ENCODE results near the gene CNTN5. TPM values are rescaled to one million over a fixed set of nuclear protein-coding genes. Genes with fewer than 3 reads are reported as not detected.

CNTN5 gene
- total RNA-seq, 1 experiment from 2014 or later: 0.17 TPM

DNA sequence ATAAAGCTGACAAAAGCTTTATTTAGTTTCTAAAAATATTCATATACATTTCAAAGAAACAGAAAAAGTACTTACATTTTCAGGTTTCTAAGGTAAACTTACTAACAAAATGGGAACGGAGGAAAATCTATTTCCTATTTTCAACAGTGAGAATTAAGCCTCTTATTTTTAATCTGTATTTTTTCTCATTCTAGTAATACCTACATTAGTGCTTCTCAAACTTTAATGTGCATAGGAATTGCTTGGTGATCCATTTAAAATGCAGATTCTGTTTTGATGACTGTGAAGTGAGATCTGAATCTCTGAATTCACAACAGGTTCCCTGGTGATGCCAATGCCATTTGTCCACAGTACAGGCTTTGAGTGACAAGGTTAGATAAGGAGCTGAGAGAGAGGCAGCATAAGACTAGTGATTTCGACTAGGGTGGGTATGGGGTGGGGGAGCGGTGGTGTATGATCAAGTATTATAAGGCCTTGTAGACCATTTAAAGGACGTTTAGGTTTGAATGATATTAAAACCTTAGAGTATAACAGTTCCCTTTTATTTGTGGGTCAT, 402.8 kb downstream of the CNTN5 start:
- Histone ChIP-seq H3K27me3 (ENCODE audit: control insufficient read depth, insufficient read depth, low read length) (peaks cover 14% of the 10 kb centered on the region; the same call in 1 of the 2 replicates), H3K4me3 (ENCODE audit: insufficient read depth, low read depth, low read length) (no peak overlapping the region), H3K36me3 (replicated peaks; ENCODE audit: control insufficient read depth, insufficient read depth, low read length) (no peaks in the 10 kb centered on the region)
- no peak for DNase-seq

DNA sequence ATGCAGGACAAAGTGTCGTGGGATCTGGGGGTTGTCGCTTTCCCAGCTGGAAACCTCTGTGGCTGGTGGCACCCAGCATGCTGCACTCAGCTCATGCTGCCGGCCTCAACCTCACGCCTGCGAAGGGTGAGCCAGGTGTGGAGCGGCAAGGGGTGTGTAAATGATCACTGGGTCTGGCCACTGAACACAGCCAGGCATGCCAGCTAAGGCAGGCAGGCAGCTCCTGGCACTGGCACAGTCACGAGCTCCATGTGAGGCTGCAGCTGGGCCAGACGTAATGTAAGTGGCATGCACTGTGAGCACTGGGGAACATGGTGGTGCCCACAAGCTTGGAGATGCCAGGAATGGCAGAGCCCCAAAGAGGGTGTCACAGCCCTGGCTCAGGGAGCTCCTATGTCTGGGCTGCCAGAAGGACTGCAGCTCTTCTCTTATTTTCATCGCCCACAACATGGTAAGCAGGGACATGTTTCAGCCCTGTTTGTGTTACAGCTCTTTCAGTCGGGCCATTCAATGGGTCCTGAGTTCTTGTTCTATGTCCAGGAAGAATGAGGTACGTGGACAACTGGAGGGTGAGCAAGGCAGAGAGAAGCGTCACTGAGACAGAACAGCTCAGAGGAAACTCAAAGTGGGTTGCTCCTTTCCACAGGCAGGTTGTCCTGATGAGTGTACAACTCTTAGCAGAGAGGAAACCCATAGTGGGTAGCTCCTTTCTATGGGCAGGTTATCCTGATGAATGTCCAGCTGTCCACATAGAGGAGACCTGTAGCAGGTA, 403.8 kb downstream of the CNTN5 start:
- DNase-seq: no peak
- no peaks in the 10 kb centered on the region for H3K36me3 ChIP-seq (replicated peaks; ENCODE audit: control insufficient read depth, insufficient read depth, low read length)
- H3K4me3 ChIP-seq (ENCODE audit: insufficient read depth, low read depth, low read length): no peak overlapping the region
- H3K27me3 ChIP-seq (ENCODE audit: control insufficient read depth, insufficient read depth, low read length): peaks cover 14% of the 10 kb centered on the region; the same call in 1 of the 2 replicates

DNA sequence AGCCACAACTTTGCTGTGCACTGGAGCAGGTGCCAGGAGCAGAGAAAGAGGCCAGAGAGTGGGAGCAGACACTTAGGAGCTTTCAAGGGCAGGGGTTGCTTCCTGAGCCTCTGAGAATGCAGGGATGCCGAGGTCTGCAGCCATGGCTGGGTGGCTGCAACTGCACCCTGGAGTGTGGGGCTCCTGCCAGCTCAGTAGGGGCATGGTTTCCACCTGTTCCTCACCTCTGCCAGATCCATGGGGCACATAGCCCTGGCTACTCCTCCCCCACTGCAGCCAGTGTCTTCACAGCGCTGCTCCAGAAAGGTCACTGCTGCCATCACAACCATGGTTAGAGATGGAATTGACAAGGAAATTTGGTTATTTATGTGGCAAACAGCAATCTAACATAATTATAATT, 404.8 kb downstream of the CNTN5 start:
- peaks cover 14% of the 10 kb centered on the region; the same call in 1 of the 2 replicates for H3K27me3 ChIP-seq (ENCODE audit: control insufficient read depth, insufficient read depth, low read length)
- DNase-seq: no peak
- no peak overlapping the region for H3K4me3 ChIP-seq (ENCODE audit: insufficient read depth, low read depth, low read length)
- H3K36me3 ChIP-seq (replicated peaks; ENCODE audit: control insufficient read depth, insufficient read depth, low read length): no peaks in the 10 kb centered on the region

DNA sequence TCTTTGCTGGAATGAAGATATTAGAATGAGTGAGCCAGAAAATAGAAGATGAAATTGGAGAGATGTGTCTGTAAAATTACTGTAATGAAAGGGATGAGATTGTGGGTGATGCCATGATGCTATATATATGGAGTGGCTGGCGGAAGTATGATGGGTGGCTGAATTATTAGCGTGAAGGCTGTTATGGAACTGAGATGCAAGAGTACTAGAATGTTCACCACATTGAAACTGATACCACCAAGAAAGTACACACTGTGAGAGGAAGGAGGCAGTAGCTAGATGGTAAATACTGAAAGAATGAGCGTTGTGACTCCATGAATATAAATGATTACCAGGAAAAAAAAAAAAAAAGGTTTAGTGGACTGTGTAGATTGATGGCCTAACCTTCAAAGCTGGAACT, 411.9 kb downstream of the CNTN5 start:
- Histone ChIP-seq H3K4me3 (ENCODE audit: insufficient read depth, low read depth, low read length) (no peak overlapping the region), H3K27me3 (ENCODE audit: control insufficient read depth, insufficient read depth, low read length) (no peaks in the 10 kb centered on the region), H3K36me3 (replicated peaks; ENCODE audit: control insufficient read depth, insufficient read depth, low read length) (no peaks in the 10 kb centered on the region)
- DNase-seq: no peak

DNA sequence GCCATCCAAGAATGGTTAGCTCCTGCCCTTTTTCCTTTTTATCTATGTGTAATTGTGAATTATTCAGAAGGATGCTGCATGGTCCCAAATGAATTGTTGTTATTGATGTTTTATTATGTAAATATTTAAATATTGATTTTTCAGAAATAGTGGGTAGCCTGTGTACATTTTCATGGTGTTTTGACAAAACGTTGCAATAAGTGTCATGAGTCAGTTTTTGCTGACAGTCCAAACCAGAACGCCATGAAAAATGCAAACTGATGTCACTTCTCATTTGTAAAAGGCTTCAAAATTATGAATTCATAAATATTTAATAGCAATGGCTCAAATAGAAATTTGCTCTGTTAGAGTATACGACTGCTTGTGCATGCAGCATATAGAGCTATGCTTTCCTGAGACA, 422.5 kb downstream of the CNTN5 start:
- H3K36me3 ChIP-seq (replicated peaks; ENCODE audit: control insufficient read depth, insufficient read depth, low read length): no peaks in the 10 kb centered on the region
- DNase-seq: no peak
- H3K27me3 ChIP-seq (ENCODE audit: control insufficient read depth, insufficient read depth, low read length): no peaks in the 10 kb centered on the region
- no peak overlapping the region for H3K4me3 ChIP-seq (ENCODE audit: insufficient read depth, low read depth, low read length)

DNA sequence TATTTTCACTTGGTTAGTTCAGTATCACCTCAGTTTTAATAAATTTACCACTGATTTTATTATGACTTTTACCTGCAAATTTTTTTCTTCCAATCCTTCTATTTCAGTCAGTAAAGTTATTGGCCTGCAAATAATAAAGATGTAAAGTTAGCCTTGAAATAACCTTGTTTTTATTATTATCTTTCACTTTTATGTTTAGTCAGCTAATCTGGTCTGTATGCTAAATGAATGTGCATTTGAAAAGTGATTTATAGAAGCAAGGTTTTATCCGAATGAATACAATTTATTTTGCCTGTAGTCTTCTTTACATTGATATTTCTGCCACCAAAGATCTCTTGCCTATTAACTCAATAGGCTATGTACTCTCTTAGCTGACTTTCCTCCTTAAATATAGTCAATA, 425.7 kb downstream of the CNTN5 start:
- no peaks in the 10 kb centered on the region for H3K27me3 ChIP-seq (ENCODE audit: control insufficient read depth, insufficient read depth, low read length)
- H3K36me3 ChIP-seq (replicated peaks; ENCODE audit: control insufficient read depth, insufficient read depth, low read length): no peaks in the 10 kb centered on the region
- H3K4me3 ChIP-seq (ENCODE audit: insufficient read depth, low read depth, low read length): no peak overlapping the region
- no peak for DNase-seq

DNA sequence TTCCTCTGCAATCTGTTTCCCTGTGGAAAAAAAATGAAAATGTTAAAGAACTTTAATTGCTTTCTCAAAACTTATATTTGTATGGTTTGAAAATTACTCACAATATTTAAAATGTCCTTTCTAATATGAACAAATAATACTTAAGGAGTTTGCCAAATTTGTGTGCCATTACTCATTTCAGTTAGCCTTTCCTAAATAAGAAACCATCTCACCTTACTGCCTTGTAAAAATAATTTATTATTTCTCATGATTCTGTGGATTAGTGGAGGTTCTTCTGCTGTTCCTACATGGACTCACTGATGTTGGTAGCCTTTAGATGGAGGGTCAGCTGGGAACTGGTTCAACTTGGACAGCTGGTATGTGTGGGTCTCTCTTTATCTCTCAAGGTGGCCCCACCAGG, 428.6 kb downstream of the CNTN5 start:
- H3K4me3 ChIP-seq (ENCODE audit: insufficient read depth, low read depth, low read length): no peak overlapping the region
- H3K27me3 ChIP-seq (ENCODE audit: control insufficient read depth, insufficient read depth, low read length): no peaks in the 10 kb centered on the region
- H3K36me3 ChIP-seq (replicated peaks; ENCODE audit: control insufficient read depth, insufficient read depth, low read length): no peaks in the 10 kb centered on the region
- DNase-seq: no peak

DNA sequence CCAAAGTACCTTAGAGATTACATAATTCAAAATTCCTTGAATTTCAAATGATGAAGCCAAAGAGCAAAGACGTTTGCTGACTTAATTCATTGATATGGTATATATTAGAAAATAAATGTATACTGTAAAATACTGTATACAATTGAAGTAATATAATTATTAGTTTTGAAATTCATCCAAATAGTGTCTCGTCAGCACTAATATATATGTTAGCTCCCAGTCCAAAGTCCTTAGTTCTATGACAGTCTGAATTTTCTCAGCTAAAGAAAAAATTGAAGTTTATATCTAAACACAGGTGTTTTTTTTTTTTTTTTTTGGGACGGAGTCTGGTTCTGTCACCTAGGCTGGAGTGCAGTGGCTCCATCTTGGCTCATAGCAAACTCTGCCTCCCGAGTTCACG, 431.3 kb downstream of the CNTN5 start:
- Histone ChIP-seq H3K36me3 (replicated peaks; ENCODE audit: control insufficient read depth, insufficient read depth, low read length) (no peaks in the 10 kb centered on the region), H3K4me3 (ENCODE audit: insufficient read depth, low read depth, low read length) (no peak overlapping the region), H3K27me3 (ENCODE audit: control insufficient read depth, insufficient read depth, low read length) (no peaks in the 10 kb centered on the region)
- DNase-seq: no peak

DNA sequence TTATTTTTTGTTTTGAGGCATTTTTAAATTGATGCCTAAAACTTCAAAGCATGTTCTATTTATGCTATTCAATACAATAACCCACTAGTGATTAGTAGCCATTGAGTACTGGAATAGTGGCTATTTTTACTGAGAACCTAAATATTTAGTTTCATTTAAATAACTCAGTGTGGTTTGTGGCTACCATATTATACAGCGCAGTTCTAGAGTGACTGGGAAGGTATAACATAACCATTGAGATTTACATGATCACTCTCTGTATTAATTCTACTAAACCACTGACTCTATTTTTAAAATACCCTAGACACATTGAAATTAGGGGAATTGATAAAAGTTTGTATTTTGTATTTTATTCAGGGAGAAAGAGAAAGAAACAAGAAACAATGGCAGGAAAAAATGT, 441.2 kb downstream of the CNTN5 start:
- no peaks in the 10 kb centered on the region for H3K27me3 ChIP-seq (ENCODE audit: control insufficient read depth, insufficient read depth, low read length)
- H3K4me3 ChIP-seq (ENCODE audit: insufficient read depth, low read depth, low read length): no peak overlapping the region
- no peak for DNase-seq
- no peaks in the 10 kb centered on the region for H3K36me3 ChIP-seq (replicated peaks; ENCODE audit: control insufficient read depth, insufficient read depth, low read length)

DNA sequence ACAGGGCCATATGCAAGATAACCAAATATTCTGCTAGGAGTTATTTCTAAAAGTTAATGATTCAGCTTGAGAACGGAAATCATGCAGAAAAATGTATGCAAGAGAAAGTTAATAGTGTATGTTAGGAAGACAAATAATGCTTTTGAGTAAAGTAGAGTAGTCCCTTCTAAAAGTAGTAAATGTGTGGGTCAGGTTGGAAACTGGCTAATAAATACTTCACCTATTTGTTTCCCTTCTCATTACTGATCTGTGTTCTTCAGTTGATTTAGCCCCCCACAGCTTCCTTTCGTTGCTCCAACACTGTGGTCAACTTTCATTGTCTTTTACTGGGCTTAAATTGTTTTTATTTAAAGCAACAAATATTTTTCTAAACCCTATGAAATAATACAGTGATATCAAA, 444.2 kb downstream of the CNTN5 start:
- no peak overlapping the region for H3K4me3 ChIP-seq (ENCODE audit: insufficient read depth, low read depth, low read length)
- no peaks in the 10 kb centered on the region for H3K27me3 ChIP-seq (ENCODE audit: control insufficient read depth, insufficient read depth, low read length)
- no peak for DNase-seq
- no peaks in the 10 kb centered on the region for H3K36me3 ChIP-seq (replicated peaks; ENCODE audit: control insufficient read depth, insufficient read depth, low read length)

DNA sequence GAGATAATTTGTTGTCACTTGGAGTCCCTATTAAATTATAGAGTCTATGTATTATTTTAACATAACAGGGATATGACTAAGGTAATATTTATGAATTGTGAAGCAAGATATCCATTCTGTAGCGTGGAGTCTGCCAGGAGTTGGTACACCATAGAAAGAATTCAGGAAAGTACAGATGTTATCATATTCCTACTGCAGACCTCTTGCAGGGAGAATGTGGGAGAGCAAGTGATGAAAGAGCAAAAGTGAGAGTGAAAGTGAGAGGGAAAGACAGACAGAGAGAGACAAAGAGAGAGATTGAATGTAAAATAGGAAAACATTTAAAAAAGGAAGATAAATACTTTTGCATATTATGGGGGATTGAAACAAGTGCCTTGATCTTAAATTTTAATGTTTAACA, 468.8 kb downstream of the CNTN5 start:
- DNase-seq: no peak
- no peaks in the 10 kb centered on the region for H3K36me3 ChIP-seq (replicated peaks; ENCODE audit: control insufficient read depth, insufficient read depth, low read length)
- no peak overlapping the region for H3K4me3 ChIP-seq (ENCODE audit: insufficient read depth, low read depth, low read length)
- no peaks in the 10 kb centered on the region for H3K27me3 ChIP-seq (ENCODE audit: control insufficient read depth, insufficient read depth, low read length)

DNA sequence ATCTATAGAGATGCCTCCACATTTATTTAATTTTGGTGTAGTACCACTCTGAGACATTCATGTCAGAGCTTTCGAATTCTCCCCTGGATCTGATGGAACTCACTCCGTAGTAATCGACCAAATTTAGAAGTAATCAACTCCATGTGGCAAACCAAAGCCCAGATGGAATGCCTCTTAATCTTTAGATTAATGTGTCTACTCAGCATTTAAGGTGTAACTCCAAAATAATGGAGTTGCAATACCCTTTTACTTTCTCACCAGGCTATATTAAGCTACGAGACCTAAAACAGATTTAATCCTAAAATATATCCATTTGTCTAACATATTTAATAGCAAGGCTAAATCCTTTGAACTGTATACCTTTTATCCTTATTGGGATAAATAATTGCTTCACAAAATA, 473.3 kb downstream of the CNTN5 start:
- H3K27me3 ChIP-seq (ENCODE audit: control insufficient read depth, insufficient read depth, low read length): no peaks in the 10 kb centered on the region
- DNase-seq: no peak
- H3K4me3 ChIP-seq (ENCODE audit: insufficient read depth, low read depth, low read length): no peak overlapping the region
- H3K36me3 ChIP-seq (replicated peaks; ENCODE audit: control insufficient read depth, insufficient read depth, low read length): no peaks in the 10 kb centered on the region

DNA sequence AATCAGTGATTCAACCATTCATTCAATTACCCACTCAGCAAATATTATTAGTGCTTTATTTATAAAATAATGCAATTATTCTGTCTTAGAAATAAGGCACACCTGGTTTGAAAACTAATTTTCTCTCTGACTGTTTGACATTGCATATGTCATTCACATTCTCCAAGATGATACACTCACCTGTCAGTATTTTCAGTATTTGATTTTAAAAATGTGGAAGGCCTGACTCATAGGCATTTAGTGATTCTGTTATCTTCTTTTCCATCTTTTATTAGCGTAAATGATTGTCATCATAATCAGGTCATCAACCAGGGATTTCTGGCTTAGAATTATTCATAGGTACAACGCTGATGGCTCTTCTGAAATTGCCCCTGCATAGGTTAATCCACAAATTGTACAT, 480.9 kb downstream of the CNTN5 start:
- no peaks in the 10 kb centered on the region for H3K36me3 ChIP-seq (replicated peaks; ENCODE audit: control insufficient read depth, insufficient read depth, low read length)
- DNase-seq: no peak
- no peak overlapping the region for H3K4me3 ChIP-seq (ENCODE audit: insufficient read depth, low read depth, low read length)
- no peaks in the 10 kb centered on the region for H3K27me3 ChIP-seq (ENCODE audit: control insufficient read depth, insufficient read depth, low read length)

DNA sequence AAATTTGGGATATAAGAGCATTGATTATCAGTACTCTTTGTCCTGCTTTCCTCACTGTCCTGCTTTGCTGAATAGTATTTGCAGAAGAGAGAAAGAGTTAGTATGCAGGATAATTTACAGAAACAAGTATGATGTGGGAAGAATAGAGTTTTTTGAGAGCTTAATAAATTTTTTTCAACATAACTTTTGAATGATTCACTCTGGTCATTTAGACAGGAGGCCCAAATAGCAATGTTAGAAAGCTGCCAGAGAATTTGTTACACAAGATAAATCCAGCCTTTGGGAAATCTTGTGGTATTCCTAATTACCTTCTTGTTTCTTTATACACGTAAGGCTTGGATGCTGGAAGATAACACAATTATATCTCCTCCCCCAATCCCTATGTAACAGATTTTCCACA, 484.6 kb downstream of the CNTN5 start:
- no peak for DNase-seq
- H3K4me3 ChIP-seq (ENCODE audit: insufficient read depth, low read depth, low read length): no peak overlapping the region
- no peaks in the 10 kb centered on the region for H3K36me3 ChIP-seq (replicated peaks; ENCODE audit: control insufficient read depth, insufficient read depth, low read length)
- H3K27me3 ChIP-seq (ENCODE audit: control insufficient read depth, insufficient read depth, low read length): no peaks in the 10 kb centered on the region

DNA sequence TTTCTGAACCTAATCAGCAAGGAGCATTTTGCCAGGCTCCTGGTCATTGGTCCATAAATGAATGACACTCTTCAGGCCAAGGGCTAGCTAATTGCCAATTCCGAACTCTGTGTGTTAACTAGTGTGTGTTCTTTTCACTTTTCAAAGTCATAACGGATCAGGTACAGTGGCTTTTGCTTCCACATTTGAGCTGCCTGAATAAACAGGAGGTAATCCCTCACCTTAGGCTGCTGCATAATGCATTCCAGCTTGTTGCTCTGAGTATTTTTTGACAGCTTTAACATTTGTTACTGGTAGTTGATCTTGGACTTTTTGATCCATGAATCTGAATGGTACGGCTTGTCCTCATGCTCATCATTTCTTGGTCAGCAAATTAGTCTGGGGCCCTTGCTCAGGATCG, 485.1 kb downstream of the CNTN5 start:
- Histone ChIP-seq H3K4me3 (ENCODE audit: insufficient read depth, low read depth, low read length) (no peak overlapping the region), H3K27me3 (ENCODE audit: control insufficient read depth, insufficient read depth, low read length) (no peaks in the 10 kb centered on the region), H3K36me3 (replicated peaks; ENCODE audit: control insufficient read depth, insufficient read depth, low read length) (no peaks in the 10 kb centered on the region)
- no peak for DNase-seq
